NCI-H226 (cell line): ENCODE measurements around the gene FGF14.

Source experiments
- DNase-seq: peaks from one replicate; pipeline ENCODE4 v3.0.0-alpha.2; 2015

Gene FGF14

DNA sequence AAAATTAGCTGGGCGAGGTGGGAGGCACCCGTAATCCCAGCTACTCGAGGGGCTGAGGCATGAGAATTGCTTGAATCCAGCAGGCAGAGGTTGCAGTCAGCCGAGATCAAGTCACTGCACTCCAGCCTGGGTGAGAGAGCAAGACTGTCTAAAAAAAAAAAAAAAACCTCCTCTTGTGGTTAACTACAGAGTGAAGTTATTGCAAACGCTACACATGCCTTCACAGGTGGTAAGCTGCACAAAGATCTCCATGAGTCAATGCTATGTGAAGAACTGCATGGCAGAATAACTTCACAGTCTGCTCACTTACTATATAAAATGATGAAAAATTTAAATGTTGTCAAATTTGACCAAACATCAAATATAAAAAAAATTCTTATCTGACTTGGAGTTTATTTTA is 436.8 kb downstream of the FGF14 start:
- DNase-seq: no peak

DNA sequence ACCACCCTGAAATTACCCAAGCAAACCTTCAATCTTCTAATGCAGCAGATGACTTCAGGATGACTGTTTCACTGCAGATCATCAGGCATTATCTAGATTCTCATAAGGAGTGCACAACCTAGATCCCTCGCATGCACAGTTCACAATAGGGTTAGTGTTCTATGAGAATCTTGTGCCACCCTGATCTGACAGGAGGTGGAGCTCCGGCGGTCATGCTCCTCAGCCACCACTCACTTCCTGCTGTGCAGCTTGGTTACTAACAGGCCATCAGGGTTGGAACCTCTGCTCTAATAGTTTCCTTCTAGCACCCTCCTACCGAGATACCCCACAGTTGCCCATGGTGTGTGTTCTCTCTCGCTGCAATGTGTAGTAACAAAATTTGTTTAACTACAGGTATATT is 442.8 kb downstream of the FGF14 start:
- no peak for DNase-seq

DNA sequence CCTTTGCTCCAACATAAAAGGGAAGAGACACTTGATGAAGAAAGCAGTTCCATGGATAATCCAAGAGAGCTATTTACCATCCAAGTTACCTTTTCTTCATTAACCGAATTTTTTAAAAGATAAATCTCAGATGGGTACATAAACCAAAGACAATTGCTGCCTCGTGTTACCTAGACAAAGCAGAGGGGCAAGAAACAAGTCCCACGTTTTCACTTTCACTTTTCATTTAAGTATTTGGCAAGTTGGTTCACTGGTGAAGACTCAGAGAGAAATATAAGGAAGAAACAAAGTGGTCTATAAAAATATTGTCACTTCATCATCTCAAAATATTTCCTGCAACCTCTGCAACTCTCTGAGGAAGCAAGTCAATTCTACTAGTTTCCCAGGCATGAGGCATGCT is 446.1 kb downstream of the FGF14 start:
- DNase-seq: no peak

DNA sequence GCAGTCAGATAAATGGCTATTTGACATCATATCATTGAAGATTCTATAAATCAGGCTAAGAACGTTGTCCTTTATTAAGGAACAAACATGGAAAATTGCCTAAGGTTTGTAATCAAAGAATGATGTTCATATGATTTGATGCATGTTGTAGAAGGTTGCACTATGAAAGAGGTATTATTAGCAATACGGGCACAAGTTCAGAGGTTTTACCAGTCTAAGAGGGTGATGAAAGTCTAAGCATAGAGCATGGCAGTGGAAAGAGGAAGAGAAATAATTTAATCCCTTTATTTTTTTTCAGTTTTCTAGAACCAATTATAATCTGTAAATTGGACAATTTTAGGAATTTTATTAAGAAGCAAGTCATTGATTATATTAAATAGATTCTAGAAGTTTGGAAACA is 450.7 kb downstream of the FGF14 start:
- DNase-seq: no peak

DNA sequence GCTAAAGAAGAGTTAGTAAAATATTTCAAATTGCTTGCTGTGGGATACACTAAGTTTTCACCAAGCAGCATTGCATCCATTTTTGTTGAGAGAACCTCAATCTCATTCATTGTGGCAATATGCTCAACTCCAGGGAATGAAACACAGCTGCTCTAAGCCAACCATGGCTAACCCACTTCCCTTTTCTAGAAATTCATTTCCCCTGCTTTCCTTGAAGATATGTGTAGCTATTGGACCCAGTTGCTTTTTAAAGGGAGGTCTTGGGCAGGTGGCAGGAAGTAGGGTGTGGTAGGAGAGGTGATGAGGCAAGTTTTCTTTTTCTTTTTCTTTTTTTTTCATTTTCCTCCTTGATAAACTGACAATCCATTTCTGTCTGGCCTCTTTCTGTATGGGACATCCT is 452.2 kb downstream of the FGF14 start:
- no peak for DNase-seq

DNA sequence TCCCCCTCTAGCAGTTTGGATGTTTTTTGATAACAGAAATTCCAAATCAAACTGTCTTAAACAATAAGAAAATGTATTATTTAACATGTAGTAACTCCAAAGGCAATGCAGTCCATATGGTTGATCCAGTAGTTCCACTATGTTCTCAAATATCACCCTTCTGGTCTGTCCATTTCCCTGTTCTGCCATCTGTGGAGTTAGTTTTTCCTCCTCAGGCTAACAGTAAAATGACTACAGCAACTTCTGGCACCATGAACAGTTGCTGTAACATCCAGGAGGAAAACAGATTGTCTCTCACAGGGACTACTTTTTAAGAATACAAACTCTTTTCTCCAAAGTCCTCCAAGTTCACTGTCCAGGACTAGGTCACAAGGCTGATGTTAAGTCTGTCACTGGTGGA is 455.4 kb downstream of the FGF14 start:
- DNase-seq: no peak

DNA sequence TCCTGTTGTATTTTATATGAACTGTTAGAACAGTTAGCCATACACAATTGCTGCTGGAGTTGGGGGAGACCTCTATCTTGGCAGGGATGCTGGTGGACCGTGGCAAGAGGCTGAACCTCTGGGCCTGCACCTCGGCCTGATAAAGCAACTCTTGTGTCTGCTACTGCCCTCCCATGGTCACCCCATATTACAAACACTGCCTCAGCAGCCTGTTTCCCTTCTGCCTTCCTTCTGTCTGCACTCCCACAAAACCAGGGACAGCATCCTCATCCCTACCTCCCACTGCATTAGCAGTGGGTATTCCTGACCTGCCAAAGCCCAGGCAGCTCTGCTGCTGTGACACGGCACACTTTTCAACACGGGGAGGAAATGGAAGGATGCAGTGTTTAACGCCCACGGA is 456.4 kb downstream of the FGF14 start:
- DNase-seq: no peak

DNA sequence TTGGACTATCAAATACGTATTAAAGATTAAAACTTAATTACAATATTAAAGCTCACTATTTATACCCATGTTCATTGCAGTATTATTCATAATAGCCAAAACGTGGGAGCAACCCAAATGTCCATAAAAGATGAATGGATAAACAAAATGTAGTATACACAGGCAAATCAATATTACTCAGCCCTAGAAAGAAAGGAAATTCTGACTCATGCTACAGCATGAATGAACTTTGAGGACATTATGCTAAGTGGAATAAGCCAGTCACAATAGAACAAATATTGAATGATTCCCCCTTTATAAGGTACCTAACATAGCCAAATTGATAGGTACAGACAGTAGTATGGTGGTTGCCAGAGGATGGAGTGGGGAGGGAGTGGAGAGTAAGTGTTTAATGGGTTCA is 457.3 kb downstream of the FGF14 start:
- DNase-seq: no peak

DNA sequence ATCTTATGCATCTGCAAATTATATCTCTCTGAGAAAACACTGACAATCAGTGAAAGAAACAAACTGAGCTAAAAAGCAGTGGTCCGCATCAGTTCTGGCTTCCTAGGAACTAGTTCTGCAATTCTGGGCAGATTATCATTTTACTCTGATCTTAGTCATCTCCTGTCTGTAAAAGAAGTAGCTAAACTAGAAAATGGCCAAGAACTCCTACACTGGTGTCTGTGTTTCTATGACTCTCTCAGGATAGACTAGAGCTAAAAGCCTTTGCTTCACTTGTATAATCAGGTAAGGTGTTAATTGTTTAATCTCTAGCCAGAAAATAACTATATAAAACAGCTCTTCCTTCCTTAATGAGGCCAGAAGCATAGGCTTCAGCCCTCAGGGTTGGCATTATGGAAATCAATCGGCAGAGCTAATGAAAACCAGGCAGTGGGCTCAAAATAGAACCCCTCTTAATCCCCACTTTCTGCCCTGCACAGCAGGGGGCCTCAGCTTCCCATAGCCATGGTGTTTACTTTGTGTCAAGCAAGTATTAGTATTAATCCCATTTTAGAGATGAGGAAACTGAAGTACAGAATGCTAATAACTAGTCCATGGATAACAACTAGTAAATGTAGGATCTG is 459.2 kb downstream of the FGF14 start:
- DNase-seq: no peak

DNA sequence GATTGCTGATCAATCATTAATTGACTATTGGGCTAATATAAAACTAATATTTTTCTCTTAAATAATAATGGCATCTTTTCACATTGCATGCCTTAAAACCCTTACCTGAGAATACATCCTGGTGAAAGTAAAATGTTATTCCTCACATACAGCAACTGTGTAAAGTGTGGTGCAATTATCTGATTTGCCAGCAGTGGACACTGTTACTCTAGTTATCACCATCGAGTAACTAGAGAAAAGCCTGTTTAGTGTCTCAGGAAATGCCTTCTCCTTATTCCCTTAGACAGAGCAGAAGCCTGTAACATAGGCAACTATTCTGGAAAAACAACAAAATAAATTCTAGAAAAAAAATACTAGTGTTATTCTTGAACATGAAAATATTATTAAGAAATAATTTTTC is 459.8 kb downstream of the FGF14 start:
- DNase-seq: no peak

DNA sequence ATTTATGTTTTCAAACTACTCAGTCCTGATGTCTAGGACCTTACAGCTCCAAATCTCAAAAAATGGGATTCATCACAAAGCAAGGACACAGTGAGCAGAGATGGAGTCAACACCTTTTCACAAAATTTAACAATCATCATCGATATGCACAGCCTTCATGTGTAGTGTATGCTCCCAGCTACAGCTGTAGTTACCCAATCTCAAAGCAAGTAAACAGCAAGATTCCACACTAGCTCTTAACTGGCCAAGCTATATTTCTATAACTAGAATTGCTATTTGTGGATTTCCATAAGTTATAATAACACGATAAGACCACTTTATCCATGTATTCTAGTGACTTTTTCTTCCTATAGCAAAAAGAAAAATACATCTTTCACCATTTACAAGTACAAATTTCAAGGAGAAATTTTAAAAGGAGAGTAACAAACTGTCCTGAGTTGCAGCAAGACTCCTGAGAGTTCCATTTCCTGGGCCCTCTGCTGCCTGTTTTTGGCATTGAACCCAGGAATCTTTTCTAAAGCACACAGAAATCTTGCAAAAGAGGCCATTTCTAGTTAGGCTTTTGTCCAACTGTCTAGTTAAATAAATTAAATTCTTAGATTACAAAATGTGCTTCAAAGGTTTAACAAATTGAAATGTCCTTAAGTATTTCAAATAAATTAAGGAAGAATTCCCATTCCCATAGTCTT is 460.6 kb downstream of the FGF14 start:
- DNase-seq: no peak

DNA sequence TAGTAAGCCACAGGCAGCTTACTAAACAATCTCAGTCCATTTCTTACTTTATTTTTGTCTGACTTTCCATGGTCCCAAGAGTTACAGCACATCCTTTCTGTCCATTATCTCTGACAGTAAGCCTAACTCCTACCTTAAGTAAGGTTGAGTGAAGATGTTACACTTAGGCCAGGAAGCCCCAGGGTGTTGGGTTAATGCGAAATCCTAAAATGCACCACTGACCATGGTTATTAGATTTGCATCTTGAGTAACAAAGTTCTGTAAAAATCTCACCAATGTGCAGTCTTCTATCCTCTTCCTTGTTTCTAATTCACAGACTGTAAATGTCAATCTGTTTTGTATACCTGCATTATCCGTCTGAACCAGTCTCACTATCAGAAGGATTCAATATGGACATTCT is 462.5 kb downstream of the FGF14 start:
- no peak for DNase-seq

DNA sequence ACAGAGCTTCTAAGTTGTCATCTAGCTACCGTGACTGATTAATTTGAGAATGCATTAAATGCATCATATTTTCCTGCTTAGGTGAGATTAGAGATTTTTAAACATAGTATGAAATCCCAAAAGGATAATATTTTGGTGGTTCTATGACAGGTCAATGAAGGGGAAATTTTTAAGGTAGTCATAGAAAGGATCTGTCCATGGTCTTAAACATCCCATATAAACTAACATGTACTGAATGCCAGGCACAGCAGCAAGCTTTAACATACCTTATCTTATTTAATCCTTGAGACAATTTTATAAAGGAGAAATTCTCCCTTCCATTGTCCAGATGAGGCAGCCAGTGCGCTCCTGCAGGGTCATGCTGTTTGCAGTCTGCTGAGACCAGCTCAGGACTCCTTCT is 466.0 kb downstream of the FGF14 start:
- no peak for DNase-seq

DNA sequence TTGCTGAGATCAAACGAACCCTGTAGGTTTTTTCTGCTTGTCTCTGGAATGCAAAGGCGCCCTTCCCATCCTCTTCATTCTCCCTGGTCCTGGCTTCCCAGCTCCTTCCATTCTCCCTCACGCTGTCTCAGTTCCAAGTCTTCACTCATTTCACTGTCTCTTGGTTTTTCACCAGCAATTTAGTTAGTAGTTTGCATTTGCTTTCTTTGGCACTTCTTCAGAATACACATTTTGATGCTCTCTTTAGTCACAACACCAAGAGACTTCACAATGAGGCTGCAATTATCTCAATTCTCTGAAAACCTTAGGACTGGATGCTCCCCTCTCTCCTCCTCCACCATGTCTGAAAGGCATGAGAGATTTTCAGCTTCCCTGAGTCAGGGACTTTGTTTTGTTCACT is 470.7 kb downstream of the FGF14 start:
- no peak for DNase-seq

DNA sequence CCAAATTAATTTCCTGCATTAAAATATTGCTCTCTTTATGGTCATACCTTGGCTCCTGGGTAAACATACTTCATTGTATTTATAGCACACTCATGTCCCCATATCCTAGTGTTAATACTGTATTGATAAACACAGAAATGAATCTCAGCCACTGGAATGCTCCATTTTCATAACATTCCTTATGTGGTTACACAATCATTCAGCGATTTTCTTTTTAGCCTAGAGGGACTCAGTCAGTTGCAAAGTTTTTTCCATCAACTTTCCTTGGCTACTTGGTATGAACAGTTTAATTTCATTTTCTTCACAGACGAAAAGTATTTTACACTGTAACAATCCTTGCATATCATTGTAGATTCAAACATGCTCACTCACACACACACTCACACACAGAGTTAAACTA is 471.5 kb downstream of the FGF14 start:
- DNase-seq: no peak

DNA sequence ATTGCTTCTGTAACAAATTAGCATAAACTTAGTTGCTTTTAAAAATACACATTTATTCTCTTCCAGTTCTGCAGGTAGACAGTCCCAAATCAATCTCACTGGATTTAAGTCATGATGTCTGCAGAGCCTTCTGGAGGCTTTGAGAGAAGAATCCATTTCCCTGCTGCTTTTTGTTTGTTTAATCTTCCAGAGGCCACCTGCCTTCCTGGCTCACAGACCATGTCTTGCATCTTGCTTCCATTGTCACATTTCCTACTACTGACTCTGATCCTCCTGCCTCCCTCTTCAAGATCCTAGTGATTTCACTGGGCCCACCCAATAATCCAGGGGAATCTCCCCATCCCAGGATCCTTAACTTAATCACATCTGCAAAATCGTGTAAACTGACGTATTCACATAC is 476.1 kb downstream of the FGF14 start:
- no peak for DNase-seq

DNA sequence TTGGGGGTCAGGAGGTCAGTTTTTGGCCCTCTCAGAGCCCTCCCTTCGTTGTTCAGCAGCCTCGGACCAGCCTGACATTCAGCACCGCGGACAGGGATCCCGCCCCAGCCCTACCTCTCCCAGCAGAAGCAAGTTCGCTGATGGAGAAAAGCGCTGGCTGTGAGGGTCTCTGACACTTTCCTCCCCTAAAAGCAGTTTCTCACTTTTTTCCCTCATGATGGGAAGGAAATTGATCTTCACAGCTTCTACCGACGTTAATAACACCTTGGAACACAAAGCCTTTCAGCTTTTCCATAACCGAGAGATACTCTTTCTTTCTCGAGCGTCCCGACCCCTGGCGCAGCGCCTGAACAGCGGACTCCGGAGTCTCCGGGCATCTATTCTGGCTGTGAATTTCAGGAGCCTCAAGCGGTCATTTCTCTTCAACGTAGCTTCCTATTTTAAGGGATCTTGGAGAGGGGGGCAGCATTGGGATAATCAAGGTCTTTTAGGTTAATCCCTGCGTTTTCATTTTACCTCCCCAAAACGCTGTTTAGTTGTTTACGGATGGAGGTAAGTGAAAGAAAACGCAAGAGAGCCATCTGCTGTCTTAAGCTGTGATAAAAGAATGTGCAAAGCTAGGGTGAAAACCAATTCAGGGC is 482.2 kb downstream of the FGF14 start:
- DNase-seq: no peak

DNA sequence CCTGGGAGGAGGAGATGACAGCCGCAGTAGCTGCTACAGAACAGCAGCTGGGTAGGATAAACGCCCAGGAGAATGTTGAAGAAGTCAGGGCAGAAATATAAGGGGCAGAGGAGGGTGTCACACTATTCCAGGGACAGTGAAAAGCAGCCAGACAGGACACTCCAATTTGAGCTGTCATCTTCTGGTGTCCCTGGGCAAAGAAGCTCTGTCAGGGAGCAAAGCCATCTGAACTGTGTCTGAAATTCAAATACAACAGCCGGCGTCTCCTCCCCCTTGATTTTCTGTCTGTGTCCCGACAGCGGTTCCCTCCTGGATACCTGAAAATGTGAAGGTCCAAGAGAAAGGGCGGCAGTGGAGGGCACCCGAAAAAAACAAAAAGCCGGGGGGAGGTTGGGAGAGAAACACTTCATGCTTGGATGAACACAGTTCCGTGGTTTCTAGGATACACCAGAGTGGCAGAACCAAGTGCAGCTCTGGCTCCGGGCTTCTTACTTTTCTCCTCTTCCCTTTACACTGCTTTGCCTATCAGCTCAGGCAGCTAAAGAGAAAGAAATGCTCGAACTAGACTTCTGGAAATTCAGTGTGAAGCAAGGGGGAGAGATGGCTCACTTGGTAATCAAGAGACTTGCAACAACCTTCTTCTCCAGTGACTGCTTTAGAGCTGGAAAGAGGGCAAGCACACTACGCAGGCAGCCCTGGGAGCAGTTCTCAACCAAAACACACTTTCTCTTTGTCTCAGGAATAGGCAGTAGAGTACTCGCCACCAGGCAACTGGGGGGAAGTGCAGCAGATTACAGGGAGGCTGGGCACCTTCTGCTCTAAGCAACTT is 483.8 kb downstream of the FGF14 start:
- no peak for DNase-seq

DNA sequence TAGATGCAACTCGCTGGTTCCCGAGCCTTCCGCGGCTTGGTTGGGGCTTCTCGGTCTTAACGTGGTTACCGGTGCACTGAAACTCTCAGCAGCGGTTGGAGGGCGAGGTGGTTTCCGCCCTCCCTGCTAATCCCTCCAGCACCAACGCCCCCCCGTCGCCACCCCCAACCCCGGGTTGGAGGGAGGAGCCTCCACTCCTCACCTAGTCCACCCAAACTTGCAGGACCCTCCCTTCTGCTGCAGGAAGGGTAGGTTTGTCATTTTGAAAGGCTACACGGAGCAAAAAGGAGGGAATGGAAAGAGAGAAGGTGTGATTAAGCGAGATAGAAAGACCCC is 484.4 kb downstream of the FGF14 start:
- no peak for DNase-seq

DNA sequence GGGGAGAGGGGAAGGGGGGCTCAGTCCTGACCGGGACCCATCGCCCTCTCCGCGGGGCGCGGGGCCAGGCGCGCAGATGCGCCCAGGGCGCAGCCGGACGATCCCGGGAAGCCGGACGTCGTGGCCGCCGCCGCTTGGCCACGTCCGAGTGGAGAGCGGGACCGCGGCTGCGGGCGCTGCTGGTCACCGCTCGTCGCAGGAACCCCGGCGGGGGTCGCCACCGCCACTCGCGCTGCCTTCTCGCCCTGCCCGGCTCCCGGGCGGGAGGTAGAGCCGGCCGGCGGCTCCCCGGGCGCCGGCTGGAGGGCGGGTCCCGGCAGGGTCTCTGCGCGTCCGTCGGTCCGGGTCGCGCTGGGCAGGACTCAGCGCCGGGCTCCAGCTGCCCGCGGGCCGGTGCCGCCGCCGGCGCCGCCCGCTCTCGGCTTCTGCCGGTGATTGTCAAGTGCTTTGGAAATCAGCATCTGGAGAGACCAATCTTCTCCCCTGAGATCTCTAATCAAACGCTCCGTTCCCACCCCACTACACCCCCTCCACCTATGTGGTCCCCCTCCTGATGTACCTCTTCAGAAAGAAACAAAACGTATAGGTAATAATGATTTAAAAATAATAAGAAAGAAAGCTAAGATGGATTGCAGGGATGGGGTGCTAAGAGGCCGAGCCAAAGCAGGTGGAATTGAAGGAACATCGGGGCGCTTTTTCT is 484.9 kb downstream of the FGF14 start:
- DNase-seq: no peak

DNA sequence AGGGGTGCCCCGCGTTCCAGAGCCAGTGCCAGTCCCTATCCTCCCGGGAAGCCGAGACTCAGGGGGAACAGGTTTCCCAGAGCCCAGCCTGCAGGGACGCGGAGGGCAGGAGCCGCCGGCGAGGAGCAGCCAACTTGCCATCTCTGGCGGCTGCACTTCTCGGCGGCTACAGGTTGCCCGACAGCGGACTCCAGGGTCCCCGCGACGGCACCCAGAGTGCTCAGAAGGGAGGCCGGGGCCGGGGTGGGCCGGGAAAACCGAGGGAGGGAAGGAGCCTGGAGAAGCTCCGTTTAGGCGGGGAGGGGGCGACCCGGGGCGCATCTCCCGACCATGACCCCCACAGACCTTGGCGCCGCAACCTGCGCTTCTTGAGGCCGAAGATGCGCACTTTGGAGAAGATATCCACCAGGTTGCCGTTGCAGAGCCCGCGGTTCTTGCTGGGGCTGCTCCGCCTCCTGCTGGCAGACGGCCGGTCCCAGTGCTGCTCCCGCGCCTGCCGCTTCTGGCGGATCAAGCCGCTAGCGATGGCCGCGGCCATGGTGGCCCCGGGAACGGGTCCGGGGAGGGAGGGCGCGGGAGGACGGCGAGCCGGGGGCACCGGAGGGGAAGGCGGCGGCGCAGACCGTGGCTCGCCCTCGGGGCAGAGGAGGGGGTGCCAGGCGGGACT is 485.6 kb downstream of the FGF14 start:
- no peak for DNase-seq

DNA sequence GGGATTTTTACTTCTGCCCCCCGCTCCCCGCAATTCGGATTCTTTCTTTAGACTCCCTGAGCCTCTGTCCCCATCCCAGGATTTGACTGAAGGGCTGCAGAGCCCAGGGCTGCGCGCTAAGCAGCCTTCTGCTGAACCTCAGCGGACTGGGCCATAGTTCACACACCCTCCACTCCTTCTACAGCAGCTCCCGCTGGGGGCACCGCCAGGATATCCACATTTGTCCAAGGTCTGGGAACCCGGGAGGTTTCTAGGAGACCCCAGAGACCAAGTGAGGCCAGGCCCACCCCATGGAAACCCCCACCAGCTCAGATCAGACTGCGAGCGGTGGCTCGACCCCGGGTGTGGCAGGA is 486.1 kb downstream of the FGF14 start:
- no peak for DNase-seq

DNA sequence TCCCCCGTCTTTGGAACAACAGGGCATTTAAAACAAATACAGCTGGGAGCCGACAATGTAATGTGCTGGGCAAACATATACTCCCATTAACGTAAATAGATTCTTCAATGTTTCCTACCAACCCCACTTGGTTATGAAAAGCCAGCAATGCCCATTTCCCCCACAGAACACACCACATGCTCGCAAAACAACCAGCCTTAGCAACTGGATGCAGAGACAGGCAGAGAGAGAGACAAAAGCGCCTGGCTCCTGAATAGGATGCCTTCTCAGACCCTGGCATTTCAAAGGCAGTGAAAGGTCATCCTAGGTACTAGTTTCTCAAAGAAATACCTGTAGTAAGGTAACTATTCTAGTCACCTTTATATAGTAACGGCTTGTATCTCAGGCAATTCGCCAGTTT is 486.5 kb downstream of the FGF14 start:
- no peak for DNase-seq
